ENCODE results near the gene KDM4B.
A peak's percentile ranks its signal among the peaks of the same experiment; 100 is the strongest.

The KDM4B gene

DNA sequence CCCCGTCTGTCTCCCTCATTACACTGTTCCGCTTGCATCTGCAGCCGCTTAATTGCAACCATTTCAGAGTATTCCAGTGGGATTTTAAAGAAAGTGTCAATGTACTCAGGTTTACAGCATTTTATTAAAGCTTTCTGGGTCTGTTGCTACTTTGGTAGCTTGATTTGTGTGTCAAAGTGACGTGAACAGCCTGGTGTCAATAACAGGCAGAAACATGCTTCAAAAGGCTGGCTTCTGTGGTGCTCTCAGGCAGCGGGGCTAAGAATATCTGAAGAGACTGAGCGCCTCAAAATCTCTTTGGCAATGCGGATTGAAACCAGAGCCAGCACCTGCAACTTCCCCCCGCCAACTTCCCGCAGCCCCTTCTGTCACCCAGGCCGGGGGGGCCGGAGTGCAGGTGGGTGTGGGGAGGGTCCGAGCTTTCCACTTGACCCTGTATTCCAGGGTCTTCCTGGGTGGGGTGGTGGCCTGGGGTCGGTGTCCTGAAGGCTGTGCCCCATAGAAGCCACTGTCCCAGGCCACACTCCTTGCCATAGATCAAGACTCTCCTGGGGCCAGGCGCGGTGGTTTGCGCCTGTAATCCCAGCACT is 81.2 kb downstream of the KDM4B start:
- no peak for DNase-seq (ENCODE audit: low read depth)

DNA sequence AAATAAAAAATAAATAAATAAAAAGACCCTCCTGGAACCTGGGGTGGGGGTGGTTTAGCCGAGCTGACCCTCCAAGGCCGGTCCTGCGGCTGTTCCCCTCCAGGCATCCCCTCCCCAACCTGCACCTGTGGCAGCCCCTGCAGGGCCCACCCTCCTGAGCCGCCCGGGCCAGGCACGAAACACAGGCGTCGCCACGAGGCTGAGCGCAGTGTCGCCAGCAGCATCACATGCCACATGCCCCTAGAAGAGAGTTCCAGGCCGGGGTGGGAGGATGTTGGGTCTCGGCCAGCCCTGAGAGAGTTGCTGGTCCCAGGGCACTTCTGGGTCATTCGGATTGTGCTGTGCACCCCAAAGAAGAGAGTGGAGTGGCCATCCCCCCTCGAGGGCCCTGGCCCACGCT is 82.0 kb downstream of the KDM4B start:
- no peak for DNase-seq (ENCODE audit: low read depth)

DNA sequence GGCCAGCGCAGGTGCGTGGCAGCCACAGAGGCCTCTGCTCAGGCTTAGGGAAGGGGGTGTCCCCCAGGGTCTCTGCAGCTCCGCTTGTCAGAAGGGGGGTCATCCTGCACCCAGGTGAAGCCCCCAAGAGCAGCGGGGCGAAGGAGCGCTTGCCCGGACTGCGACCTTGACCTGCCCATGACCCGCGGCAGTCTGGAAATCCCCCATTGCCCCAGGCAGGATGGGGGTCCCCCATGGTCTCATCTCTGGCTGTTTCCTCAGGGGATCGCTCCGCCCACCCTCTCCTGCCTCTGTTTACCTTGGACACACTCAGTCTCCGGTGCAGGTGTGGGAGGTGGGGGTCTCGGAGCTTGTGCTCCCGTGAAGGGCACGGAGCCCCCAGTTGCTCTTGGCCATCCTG is 82.7 kb downstream of the KDM4B start:
- DNase-seq (ENCODE audit: low read depth), result no peak

GRCh38 chr19:5052515-5052914 is 83.6 kb downstream of the KDM4B start:
- no peak for DNase-seq (ENCODE audit: low read depth)

DNA sequence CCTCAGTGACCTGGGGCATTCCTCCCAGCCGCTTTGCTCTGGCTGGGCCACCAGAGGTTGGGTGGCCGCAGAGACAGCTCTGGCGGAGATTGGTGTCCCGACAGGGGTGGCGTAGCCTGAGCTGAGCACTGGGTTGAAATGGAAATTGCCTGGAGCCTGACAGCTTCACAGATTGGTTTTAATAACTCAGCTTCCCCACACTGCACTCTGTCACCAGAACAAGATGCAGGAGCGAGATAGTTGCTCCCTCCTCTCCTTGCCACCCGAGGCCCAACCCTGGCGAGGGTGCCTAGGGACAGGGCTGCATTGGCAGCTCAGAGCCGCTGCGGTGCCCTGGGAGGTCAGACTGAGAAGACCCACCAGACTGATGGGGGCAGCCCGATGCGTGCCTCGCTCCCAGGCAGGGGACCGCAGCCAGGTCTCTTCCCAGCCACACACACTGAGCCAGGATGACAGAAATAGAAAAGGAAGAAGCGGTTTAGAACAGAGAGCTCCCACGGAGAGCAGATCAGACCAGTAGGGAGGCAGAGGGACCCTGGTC is 84.1 kb downstream of the KDM4B start:
- no peak for DNase-seq (ENCODE audit: low read depth)

- DNase-seq (ENCODE audit: low read depth), result no peak
Observed at GRCh38 chr19:5053661-5054060, 84.7 kb downstream of the KDM4B start.

DNA sequence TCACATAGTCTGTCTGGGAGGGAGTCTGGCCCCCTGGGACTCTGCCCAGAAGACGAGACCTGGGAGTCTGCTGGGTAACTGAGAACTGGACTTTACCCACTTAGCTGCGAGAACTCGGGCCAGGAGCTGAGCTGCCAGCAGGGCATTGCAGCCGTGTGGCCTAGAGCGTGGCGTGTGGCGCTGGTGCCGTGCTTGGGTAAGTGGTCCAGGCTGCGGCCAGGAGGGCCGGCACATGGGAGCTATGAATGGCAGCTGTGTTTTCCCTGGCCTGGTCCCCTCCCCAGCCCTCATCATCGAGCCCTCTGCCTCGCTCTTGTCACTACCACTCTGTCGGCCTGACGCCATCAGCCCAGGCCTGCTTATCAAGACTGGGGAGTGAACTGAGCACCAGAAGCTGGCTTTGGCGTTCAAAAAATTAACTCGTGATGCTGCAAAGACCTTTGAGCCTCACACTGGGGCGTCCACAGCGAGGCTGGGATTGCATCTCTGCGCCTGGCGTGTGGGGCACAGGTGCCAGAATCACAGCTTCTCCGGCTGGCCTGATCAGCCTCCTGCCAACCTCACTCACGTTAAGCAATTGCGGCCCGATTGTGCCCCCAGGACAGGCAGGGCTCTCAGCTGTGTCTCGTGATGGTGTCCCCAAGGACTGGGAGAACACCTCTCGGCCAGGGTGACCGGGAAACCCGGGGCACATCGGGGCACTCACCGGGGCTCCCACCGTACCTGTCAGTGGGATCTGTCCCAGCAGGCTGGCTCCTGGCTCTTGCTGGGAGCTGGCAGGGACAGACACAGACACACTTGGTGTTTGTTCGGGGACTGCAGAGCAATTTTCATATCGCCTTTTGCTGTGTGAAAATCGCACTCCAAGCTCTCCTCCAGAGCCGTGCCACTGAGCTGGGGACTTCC is 85.9 kb downstream of the KDM4B start:
- DNase-seq (ENCODE audit: low read depth), result no peak

DNA sequence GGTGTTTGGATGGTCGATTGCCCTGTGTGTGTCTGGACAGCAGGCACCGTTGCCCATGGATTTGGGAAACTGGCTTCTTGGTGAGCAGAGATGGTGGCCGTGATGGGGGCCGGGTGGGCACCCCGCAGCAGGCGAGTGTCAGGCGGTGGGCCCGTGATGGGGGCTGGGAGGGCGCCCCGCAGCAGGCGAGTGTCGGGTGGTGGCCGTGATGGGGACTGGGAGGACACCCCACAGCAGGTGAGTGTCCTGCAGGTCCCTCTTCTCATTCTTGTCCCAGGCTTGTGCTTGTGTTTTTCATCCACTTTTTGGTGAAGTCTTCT is 86.5 kb downstream of the KDM4B start:
- no peak for DNase-seq (ENCODE audit: low read depth)

GRCh38 chr19:5057860-5058259 is 88.9 kb downstream of the KDM4B start:
- DNase-seq (ENCODE audit: low read depth), result peak; percentile 17

DNA sequence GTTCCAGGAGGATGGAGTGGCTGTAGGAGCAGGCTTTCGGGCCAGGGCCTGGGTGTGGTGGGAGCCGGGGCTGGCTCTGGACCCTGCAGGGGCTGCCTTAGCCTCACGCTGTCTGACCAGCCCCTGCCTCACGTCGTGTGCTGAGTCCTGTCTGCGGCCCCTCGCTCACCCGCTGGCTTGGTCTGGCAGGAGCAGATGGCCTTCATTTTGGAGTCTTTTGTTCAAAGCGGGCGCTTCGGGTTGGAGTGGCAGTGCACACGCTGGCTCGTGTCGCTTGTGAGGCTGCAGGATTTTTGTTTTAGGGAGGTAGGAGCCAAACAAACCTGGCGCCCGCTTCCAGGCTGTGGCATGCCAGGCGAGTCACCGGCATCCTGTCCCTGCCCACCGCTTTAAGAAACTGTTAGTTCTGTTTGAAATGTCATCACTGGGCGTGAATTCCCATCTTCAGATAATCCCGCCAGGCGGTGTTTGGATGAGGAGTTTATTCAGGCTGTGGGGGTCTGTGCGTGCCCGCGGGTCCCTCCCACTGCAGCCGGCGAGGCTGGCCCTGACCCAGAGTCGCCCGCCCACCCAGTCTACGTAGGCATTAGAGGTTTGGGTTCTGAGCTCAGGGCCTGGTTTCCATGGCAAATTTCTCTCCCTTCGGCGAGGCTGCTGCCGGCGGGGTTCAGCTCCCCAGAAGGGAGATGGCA is 89.8 kb downstream of the KDM4B start:
- no peak for DNase-seq (ENCODE audit: low read depth)

DNA sequence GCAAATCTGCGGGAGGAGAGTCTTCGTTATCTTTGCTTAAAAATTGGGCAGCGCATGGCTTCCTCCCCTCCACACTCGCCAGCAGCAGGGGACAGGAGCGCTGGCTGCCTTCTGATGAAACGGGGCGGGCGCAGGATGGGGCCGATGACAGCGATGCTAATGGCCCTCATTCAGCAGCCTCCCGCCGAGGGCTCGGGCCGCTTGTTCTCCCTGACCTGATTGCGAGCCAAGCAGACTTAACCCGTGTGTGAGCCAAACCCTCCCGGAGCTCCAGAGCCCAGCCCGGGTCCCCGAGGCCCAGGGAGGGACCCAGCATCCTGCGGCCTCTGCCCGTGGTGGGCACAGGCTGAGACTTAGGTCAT is 90.3 kb downstream of the KDM4B start:
- DNase-seq (ENCODE audit: low read depth), result no peak

DNA sequence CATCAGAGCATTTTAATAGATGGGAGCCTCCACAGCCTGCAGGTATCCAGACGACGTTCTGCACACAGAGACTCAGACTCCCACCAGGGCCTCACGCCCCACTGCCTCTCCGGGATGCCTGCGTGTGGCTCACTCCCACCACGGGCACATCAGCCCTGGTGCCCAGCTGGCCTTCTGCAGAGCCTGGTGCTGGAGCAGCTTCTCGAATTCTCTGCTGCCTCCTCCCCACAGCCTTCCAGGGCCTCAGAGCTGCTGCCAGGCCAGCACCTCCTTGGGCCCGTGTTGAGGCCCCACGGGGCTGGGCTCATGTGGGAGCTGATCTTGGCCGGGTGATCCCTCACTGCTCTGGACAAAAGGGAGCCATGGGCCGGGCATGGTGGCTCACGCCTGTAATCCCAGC is 90.9 kb downstream of the KDM4B start:
- no peak for DNase-seq (ENCODE audit: low read depth)

- DNase-seq (ENCODE audit: low read depth), result no peak
Observed at GRCh38 chr19:5062195-5062594, 93.3 kb downstream of the KDM4B start.

DNA sequence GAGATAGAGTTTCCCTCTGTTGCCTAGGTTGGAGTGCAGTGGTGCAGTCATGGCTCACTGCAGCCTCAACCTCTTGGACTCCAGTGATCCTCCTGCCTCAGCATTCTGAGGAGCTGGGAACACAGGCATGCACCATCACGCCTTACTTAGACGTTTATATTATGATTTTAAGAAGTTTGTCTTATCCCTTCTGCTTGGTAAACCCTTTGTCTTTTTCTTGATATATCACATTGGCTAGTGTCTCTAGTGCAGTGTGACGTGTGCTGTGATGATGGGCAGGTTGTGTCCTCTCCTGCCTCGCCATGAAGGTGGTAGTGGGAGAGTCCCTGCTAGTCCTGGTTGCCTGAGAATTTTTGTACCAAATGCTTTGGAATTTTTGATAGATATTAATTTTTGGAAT is 93.9 kb downstream of the KDM4B start:
- no peak for DNase-seq (ENCODE audit: low read depth)

GRCh38 chr19:5063873-5064645 is 95.1 kb downstream of the KDM4B start:
- DNase-seq (ENCODE audit: low read depth), result no peak

DNA sequence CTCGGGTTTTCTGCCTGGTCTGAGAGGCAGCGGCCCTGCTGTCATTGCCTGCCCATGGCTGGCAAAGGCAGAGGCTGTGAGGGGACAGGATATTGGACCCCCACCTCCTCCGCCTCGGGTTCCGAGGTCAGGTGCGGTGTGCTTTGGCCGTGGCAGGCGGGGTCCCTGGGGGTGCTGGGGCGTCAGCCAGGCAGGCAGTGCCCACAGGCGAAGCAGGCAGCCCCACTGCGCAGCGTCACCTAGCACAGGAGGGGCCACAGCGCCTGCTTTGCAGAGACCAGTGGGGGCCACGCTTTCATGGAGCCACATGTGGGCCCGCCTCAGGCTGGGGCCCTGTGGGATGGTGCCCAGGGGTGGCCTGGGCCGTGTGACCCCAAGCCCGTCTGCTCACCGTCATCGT is 96.0 kb downstream of the KDM4B start:
- no peak for DNase-seq (ENCODE audit: low read depth)

DNA sequence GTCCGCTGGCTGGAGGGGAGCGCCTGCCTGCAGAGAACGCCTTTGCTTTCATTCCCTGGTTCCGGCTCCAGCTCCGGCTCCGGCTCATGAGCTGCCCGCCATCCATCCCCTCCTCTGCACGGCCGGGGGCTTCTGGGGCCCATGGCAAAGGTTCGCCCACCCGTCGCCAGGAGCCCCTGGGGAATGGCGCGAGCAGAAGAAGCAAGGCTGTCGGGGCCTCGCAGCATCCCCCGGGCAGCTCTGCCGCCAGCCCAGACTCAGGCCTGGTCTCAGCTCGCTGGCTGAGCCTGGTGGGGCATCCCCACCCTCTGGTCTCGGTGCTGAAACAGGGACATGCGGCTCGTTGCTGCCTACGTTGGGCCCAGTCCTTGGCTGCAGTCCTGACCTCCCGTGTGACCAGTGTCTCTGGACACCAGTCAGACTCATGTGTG is 96.8 kb downstream of the KDM4B start:
- DNase-seq (ENCODE audit: low read depth), result no peak

DNA sequence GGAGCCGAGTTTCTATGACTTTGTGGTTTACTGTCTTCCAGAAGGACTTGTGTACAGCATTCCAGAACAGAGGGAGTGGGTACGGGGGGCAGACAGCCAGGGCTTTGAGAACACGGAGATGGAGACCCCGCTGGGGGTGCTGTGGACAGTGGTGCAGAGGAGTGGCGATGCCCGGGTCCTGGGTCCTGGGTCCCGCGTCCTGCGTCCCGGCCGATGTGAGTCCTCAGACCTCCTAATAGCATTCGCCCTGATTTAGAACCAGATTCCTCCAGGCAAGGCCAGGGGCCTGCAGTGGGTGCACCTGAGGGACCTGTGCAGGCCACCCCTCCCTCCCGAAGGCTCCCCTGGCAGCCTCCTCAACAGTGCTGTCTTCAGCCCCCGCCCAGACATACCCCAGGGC is 97.9 kb downstream of the KDM4B start:
- no peak for DNase-seq (ENCODE audit: low read depth)

- DNase-seq (ENCODE audit: low read depth), result no peak
Observed at GRCh38 chr19:5067678-5068077, 98.8 kb downstream of the KDM4B start.

DNA sequence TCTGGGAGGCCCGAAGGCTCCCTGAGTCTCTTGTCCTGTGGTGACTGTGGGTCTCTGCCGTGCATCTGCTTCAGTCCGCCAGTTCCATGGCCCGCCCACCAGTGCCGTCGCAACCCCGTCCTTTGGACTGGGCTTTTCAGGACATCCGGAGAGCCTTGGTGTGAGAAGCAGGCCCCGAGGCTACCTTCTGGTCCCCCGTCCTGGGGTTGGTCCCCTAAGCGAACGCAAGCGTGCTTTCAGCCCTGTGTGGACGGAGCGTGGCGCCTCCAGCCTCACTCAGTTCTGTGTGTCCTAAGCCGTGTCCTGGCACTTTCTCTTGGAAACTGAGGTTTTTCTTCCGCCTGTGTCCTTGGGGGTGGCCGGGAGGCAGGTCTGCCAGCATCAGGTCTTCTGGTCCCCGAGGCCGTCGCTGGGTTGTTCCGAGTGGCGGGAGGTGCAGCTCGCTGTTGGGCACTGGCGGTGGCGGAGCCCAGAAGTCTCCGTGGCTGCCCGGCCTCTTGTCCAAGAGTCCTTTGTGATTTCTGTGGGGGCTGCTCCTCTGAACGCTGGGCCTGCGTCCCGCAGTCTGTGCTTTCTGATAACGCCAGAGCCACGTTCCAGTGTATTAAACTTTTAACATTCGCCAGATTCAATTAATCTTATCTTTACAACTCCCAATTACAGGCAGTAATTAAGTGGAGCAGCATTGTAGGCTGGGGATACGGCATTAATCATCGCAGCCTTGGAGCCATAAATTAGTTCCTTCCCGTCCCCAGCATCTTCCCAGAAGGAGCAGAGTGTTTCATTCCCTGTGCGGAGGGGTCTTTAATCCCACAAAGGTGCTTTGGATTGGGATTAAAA is 99.5 kb downstream of the KDM4B start:
- no peak for DNase-seq (ENCODE audit: low read depth)

DNA sequence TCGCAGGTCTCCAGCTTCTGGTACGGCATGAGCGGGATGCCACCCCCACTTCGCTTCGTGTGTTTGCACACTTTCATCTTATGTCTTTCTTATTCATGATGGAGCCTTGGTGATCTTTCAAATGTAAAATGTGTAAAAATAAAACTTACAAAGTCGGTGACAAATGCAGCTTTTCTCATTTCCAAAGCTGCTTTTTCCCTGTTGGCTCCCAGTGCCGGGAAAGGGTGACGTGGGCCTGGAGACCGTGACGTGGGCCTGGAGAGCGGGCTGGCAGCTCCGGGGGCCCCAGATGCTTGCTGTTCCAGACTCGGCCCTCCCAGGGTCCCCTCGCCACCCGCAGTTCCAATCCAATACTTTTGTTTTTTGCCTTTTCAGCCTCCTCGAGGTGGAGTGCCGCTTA is 101.4 kb downstream of the KDM4B start:
- no peak for DNase-seq (ENCODE audit: low read depth)

Measured in iris pigment epithelial cell (primary cell).